Measurements from ENCODE around the gene SNN.

SNN gene

DNA sequence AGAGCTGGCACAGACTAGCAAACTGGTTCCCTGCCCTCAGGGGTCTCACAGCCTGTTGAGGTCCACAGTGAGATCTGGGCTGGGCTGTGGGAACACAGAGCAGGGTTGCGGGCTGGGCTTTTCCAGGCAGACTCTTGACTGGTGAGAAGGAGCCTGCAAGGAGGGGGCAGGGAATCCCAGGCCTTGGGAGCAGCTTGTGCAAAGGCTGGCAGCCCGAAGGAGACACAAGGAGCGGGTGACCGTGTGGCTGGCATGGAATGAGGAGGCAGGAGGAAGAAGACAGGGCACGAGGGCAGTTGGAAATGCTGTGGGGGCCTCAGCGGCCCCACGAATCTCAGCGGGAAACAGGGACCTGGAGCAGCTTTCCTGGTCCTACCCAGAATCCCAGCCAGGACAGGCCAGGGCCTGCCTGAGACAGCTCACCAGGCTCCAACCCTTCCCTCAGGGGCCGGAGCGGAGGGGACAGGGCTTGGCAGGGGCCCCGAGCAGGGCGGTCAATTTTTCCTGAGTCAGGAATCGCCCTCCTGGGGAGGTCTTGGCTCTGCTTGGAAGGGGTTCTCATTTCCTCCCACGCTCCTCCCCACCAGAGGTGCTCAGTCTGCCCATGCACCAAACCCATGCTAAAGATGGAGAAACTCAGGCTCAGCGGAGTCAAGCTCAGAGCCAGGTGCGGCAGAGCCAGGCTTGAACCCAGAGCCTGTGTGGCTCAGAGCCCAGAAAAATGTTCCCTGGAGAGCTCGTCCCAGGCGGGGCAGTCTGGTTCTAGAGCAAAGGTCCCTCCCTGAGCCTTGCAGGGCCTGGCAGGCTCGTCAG, 9.2 kb upstream of the SNN start:
- TF ChIP-seq, protein P1, sequence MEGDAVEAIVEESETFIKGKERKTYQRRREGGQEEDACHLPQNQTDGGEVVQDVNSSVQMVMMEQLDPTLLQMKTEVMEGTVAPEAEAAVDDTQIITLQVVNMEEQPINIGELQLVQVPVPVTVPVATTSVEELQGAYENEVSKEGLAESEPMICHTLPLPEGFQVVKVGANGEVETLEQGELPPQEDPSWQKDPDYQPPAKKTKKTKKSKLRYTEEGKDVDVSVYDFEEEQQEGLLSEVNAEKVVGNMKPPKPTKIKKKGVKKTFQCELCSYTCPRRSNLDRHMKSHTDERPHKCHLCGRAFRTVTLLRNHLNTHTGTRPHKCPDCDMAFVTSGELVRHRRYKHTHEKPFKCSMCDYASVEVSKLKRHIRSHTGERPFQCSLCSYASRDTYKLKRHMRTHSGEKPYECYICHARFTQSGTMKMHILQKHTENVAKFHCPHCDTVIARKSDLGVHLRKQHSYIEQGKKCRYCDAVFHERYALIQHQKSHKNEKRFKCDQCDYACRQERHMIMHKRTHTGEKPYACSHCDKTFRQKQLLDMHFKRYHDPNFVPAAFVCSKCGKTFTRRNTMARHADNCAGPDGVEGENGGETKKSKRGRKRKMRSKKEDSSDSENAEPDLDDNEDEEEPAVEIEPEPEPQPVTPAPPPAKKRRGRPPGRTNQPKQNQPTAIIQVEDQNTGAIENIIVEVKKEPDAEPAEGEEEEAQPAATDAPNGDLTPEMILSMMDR (IDR thresholded peaks at IDR 0.05; ENCODE audit: low read depth, low read length), result no peak
- no peak overlapping the region for H3K4me3 ChIP-seq (ENCODE audit: low read depth, low read length)

DNA sequence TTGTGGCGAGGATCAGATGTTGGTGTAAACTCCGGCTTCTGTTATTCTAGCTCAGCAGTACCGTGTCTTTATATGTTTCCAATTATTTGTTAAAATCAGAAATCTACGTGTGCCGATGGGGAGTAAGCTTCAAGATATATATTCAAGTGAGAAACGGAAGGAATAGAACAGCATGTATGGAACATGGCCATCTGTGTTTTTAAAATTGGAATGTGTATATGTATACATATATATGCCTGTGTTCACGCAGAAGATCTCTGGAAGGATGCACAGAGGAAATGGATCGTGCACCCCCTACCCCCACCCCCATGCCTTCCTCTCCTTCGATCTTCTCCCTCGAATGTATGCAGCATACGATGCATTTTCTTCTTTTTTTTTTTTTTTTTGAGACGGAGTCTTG, 7.7 kb upstream of the SNN start:
- TF ChIP-seq, protein P1 (IDR thresholded peaks at IDR 0.05; ENCODE audit: low read depth, low read length), result no peak
- H3K4me3 ChIP-seq (ENCODE audit: low read depth, low read length), result no peak overlapping the region

DNA sequence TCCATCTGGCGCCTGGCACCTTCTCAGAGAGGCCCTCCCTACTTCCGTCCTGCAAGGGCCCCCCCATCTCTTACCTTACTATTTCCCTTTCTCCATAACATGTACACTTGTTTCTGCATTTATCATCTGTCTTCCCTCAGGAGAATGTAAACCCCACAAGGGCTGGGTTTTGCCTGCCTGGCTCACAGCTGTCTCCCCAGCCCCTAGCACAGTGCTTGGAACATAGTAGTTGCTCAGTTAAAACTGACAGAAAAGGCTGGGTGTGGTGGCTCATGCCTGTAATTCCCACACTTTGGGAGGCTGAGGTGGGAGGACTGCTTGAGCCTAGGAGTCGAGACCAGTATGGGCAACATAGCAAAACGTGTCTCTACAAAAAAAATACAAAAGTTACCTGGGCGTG, 5.7 kb upstream of the SNN start:
- TF ChIP-seq, protein P1 (IDR thresholded peaks at IDR 0.05; ENCODE audit: low read depth, low read length), result no peak
- no peak overlapping the region for H3K4me3 ChIP-seq (ENCODE audit: low read depth, low read length)

DNA sequence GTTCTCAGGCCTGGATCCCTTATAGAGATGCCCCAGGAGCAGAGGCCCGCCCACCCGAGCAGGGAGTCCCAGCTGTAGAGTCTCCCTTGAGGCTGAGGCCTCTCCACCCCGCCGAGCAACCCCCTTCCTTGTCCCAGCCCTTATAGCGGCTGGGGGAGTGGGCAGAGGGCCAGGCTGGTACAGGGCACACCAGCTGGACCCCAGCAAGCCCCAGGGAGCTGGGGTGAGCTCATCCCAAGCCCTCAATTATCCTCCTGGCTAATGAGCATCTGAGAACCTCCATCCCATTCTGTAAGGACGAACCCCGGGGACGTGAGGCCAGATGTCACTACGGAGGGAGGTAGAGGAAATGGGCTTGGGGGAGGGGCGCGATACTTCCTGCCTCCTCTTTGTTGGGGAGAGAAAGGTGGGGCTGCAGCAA, 3.2 kb upstream of the SNN start:
- TF ChIP-seq, protein P1 (IDR thresholded peaks at IDR 0.05; ENCODE audit: low read depth, low read length), result no peak
- H3K4me3 ChIP-seq (ENCODE audit: low read depth, low read length), result no peak overlapping the region

DNA sequence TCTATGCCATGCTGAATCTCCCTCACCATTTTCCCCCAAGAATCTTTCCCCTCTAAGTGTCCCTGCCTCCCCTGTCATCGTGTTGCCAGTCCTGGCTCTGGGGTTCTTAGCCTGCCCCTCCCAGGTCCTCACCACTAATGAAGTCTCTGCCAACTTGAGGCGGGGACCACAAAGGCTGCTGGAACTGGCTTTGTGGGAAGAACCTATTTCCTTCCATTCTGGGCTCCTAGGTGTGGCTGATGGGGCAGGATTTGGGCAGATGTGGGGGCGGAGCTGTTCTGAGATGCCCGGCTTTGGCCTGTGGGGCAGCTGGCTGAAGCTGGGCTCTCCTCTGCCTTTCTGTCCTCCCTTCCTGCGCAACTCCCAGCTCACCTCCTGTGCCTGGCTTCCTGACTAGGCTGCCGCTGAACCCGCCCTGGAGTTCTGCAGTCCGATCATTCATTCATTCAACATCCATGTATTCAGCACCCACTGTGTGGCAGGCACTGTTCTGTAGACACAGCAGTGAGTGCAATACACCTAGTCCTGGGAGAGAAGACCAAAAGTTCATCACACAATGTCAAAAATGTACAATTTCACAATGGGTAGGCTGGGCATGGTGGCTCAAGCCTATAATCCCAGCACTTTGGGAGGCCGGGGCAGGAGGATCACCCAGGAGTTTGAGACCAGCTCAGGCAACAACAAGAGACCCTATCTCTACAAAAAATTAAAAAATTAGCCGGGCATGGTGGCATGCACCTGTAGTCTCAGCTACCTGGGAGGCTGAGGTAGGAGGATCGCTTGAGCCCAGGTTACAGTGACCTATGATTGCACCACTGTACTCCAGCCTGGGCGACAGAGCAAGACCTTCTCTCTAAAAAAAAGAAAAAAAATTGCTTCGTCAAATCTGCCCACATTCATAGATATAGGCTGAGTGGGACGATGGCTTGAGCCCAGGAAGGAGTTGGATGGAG, 1.9 kb upstream of the SNN start:
- no peak overlapping the region for H3K4me3 ChIP-seq (ENCODE audit: low read depth, low read length)
- TF ChIP-seq, protein P1 (IDR thresholded peaks at IDR 0.05; ENCODE audit: low read depth, low read length), result no peak

DNA sequence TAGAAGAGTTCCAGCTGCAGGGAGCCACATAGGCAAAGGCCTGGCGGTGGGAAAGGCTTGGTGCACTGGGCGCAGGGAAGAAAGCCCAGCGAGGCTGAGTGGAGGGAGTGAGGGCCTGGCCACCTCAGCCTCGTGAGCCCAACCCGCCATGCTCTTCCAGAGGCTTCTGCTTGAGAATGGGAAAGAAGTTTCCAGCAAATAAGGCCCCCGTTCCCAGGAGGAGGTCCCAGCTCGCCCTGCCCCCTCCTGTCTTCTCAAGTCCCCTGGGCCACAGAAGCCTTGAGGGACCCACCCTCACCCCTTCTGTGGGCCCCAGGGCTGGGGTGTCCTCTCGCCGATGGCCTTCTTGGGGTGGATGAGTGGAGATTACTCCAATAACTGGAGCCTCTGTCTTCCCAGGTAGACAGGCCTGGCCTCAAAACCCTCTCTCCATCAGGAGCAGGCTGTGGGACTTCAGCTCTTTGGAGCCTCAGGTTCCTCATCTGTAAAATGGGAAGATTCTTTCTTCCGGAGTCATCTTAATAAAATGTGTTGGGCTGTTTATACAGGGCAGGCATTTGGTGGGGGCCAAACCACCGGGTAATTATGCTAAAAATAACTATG, 933 bp upstream of the SNN start:
- H3K4me3 ChIP-seq (ENCODE audit: low read depth, low read length), result no peak overlapping the region
- TF ChIP-seq, protein P1 (IDR thresholded peaks at IDR 0.05; ENCODE audit: low read depth, low read length), result no peak
